Measurements from ENCODE around the gene BIVM.

DNA sequence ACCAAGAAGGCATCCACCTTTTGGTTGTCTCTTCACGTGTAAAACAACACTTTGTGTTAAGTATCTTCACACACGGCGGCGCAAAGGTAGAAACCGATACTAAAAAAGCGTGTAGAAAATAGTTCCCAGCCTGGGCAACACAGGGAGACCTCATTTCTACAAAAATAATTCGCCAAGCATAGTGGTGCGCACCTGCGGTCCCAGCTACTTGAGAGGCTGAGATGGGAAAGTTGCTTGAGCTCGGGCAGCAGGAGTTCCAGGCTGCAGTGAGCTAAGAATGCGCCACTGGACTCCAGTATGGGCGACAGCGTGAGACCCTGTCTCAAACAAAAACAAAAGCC, 46.3 kb downstream of the BIVM start:
- TF ChIP-seq, protein P1, sequence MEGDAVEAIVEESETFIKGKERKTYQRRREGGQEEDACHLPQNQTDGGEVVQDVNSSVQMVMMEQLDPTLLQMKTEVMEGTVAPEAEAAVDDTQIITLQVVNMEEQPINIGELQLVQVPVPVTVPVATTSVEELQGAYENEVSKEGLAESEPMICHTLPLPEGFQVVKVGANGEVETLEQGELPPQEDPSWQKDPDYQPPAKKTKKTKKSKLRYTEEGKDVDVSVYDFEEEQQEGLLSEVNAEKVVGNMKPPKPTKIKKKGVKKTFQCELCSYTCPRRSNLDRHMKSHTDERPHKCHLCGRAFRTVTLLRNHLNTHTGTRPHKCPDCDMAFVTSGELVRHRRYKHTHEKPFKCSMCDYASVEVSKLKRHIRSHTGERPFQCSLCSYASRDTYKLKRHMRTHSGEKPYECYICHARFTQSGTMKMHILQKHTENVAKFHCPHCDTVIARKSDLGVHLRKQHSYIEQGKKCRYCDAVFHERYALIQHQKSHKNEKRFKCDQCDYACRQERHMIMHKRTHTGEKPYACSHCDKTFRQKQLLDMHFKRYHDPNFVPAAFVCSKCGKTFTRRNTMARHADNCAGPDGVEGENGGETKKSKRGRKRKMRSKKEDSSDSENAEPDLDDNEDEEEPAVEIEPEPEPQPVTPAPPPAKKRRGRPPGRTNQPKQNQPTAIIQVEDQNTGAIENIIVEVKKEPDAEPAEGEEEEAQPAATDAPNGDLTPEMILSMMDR (IDR thresholded peaks at IDR 0.05): no peak
- TF ChIP-seq ZFX (IDR thresholded peaks at IDR 0.05; ENCODE audit: borderline replicate concordance): no peak

Data from 22Rv1 (cell line).